Colon (tissue), 2 donors: ENCODE results near the gene CARHSP1.
"Not testable (repeated sequence)": the region's sequence is repeated elsewhere in the genome, so short reads cannot be mapped to it uniquely, and the experiment has no call there.

Source experiments
- FAIRE-seq: peaks from 2 replicates; lab custom pipeline; 2012; peaks lifted over from hg19 to GRCh38; lab: Jason Lieb, UNC
- donor health status: control.
- donor health status: control.

Gene CARHSP1

DNA sequence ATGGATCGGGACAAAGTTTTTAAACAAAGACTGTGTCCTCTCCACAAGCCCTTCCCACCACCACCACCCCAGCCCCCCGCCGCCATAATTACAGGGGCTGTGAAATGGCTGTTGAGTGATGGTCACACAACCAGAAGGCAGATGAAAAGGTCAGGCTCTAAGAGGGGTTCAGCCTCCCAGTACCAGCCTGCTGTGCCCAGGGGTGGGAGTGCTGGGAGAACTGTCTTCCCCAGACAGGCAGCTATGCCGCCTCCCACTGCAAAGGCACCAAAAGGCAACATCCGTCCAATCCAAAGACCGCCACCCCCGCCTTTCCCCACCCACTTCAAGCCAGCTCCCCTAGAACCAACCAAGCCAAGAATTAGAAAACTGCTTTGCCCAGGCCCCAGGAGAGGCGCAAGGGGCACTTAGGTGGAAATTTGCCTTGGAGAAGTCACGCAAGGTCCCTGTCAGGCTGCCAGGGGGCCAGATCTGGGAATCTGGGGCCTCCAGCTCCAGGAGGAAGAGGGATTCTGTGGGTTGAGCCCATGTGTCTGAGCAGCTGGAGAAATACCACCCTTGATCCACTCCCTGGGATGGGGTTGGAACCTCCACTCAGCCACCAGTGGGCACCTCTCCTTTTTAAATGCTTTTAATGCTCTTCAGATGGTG is 14.4 kb downstream of the CARHSP1 start:
- no peak for FAIRE-seq

DNA sequence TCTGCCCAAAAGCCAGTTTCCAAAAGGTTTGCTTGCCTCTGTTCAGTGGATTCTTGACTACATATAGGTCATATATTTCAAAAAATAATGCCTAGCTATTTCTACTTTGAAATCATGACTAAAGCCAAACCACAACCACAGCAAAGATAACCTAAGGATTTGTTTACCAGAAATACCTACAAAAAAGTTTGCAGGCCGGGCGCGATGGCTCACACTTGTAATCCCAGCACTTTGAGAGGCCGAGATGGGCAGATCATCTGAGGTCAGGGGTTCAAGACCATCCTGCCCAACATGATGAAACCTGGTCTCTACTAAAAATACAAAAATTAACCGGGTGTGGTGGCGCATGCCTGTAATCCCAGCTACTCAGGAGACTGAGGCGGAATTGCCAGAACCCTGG is 15.2 kb downstream of the CARHSP1 start:
- no peak for FAIRE-seq

DNA sequence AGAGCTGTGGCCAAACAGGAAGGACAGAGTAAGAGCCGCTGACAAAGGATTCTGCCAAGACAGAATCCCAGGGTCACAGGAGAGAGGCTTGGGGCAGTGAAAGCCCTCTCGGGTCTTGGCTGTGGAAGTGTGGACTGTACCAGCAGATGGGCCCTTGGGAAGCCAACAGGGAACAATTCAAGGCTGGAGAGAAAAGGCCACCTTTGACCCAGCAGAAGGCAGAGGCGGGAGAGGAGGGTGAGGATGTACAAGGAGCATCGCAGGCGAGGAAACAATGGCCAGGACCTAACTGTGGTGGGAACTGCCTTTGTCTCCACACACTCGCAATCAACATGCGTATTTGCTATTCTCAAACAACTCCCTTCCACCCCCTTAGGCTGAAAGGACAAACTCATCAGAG is 15.7 kb downstream of the CARHSP1 start:
- no peak for FAIRE-seq

GRCh38 chr16:8852534-8852933 is 16.3 kb downstream of the CARHSP1 start:
- no peak for FAIRE-seq

- FAIRE-seq, result no peak
Observed at GRCh38 chr16:8851761-8852403, 16.9 kb downstream of the CARHSP1 start.

DNA sequence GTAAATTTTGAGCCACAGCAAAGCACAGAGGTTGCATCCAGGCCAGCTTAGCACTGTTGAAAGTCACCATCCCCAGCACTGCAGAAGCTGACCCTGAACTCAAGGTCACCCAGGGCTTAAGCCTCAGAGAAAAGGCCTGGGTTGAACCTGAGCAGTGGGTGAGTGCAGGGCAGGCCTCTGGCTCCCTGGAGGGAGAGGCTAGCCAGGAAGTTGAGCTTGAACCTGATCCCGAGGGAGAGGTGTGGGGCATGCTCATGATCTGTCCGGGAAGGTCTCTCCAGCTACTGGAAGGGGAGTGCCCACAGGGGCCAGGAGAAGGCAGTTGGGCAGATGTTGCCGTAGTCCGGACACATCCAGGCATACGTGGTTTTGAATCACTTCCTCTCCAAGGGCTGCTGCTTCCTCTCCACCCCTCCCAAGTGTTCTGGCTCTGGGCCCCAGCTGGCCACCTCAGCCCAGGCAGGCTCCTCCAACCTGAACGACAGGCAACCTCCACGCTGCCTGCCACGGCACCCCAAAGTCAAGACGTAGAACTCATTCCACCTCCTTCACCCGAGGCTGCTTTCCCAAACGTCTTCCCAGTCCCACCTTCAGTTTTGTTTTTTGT is 18.4 kb downstream of the CARHSP1 start:
- FAIRE-seq, result no peak

- no peak for FAIRE-seq
Observed at GRCh38 chr16:8849411-8850011, 19.3 kb downstream of the CARHSP1 start.

DNA sequence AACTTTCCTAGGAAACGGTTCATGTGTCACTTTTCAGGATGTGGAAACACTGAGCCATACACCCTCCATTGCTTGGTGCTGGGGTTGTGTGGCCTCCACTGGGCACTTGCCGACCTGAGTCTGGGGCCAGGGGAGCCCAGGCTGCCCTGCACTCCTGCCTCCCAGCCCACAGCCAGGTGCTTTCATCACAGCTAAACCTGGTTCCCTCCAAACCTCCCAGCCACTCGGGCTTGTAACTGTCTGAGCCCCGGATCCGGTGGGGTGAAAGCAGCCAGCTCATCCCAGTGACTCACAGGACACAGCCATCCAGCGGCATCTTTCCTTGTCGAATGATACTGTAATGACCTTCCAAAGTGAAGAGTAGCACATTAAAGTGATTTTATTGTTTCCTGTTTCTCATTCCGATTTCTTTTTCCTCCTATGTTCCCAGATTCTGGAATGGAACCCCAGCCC is 19.8 kb downstream of the CARHSP1 start:
- FAIRE-seq, result no peak

DNA sequence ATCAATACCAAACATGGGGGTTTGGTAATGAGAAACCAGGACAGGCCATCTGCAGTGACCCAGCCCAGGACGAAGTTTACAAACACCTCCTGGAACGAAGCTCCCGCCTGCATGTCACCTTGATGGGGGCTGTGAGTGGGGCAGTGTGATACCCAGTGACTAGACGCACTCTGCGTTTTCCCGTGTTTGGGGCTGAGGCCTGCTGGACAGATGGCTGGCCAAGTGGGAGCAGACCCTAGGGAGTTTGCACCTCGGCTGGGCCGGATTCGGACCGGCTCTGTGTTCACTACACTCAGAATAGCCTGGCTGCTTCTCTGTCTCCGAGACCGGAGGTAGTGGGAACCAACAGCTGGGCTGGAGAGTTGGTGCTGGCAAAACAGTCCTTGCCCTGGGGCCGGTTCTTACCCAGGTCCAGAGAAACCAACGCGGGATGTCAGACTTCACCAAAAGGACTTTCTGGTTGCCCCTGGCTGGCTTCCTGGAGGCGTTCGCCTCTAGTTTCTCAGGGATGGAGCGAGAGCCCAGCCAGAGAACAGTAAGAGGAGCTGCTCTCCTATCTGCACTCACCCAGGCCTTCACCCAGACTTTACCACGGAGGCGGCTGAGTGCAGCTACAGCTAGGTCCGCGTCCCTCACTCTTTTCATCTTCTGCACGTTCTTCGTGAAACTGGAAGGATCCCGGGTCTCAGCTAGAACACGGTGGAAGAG is 20.4 kb downstream of the CARHSP1 start:
- FAIRE-seq, result no peak

- no peak for FAIRE-seq
Observed at GRCh38 chr16:8847623-8848022, 21.2 kb downstream of the CARHSP1 start.

DNA sequence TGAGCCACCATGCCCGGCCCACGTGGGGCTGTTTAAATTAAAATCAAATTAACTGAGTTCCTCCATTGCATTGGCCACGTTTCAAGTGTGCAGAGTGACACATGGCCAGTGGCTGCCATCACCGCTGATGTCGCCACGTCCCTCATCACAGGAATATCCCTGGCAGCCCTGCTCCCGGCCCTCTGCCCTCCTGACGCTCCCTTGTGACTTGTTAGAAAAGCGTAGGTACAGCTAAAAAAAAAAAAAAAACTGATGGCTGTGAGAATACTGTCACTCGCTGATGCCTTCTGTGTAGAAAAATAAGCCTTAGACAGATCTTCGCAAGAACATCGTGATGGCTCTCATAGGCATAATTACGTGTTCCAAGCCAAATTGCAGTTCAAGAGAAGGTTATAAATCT is 21.7 kb downstream of the CARHSP1 start:
- no peak for FAIRE-seq

DNA sequence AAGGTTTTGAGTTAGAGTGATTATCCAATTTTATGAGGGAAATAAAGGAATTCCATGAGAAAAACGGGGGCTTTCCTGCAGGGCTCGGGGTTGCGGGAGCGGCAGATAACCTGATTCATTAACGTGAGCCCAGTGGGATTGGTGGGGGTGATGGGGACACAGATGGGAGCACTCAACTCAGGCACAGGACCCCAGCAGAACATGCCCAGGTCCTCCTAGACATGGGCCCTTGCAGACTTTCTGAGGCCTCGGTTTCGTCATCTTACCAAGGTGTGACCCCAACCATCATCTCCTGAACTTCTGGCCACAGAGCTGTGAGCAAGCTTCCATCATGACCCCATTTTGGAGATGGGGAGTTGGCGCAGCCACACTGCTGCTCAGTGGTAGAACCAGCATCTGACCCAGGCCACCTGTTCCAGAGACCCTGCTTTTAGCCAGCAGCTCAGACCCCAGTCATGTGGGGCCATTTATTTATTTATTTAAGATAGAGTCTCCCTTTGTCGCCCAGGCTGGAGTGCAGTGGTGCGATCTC is 22.3 kb downstream of the CARHSP1 start:
- no peak for FAIRE-seq

DNA sequence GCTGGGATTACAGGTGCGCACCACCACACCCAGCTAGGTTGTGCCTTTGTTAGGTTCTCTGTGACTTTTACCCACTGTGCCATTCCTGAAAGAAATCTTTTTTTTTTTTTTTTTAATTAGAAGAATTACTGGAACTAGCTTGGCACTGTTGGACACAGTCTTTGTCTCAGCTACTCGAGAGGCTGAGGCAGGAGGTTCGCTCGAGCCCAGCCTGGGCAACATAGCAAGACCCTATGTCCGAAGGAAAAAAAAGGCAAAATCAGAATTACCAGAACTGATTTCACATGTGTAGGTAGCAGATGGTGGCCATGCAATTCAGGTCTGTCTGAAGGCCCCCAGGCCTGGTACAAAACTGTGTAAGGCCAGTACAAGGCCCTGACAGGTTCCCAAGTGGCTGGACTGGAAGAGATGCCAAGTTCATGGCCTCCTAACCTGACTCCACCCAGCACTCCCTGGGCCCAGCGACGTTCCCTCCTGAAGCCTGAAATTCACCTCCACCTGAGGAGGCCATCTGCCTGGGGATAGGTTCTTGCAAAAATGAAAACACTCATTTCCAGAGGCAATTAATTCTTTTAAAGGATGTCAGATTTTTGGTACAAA is 23.0 kb downstream of the CARHSP1 start:
- no peak for FAIRE-seq

DNA sequence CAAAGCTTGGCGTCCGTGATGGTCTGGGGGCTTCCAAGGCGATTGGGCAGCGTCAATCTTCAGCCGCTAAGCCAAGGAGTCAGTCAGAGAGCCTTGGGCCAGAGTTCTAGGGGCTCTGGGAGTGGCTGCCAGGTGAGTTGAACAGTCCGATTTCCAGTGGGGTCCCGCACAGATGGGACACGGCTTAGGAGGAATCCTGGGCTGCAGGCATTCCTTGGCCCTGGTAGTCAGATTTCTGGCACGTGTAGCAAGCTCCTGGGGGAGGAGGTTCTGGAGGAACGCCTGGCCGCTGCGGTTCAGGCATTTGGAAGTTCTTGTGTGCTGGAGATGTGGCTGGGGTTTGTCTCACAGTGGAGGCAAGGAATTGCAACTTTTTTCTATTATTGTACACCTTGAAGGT is 25.5 kb downstream of the CARHSP1 start:
- FAIRE-seq, result not testable (repeated sequence)

GRCh38 chr16:8842016-8842415 is 26.8 kb downstream of the CARHSP1 start:
- FAIRE-seq, result not testable (repeated sequence)

- FAIRE-seq, result not testable (repeated sequence)
Observed at GRCh38 chr16:8837594-8837993, 31.2 kb downstream of the CARHSP1 start.

GRCh38 chr16:8836797-8837196 is 32.0 kb downstream of the CARHSP1 start:
- not testable (repeated sequence) for FAIRE-seq

- no peak for FAIRE-seq
Observed at GRCh38 chr16:8832717-8833105, 36.1 kb downstream of the CARHSP1 start.

GRCh38 chr16:8831871-8832716 is 36.7 kb downstream of the CARHSP1 start:
- FAIRE-seq, result no peak

GRCh38 chr16:8831450-8831849 is 37.4 kb downstream of the CARHSP1 start:
- no peak for FAIRE-seq
